OCI-LY3 (cell line): Measurements from ENCODE around the gene CELF2.

Source experiments
- H2AFZ ChIP-seq: fragments of 200-600, 300-600 bp; shearing (Covaris generic); 2 replicates; pipeline ENCODE4 v1.6.0; 2014; ENCODE audit warnings: antibody characterized with exemption, low read depth, low read length
- H3K27ac ChIP-seq: fragments of 200-600, 300-600 bp; sonication (generic); 2 replicates; pipeline ENCODE4 v1.5.1; 2014; ENCODE audit warnings: mild to moderate bottlenecking, low read length, moderate library complexity, mixed read lengths
- H3K27me3 ChIP-seq: fragments of 200-600, 300-600 bp; sonication (generic); 2 replicates; pipeline ENCODE4 v1.6.1; 2014; ENCODE audit warnings: low read depth, low read length, mixed read lengths
- H3K36me3 ChIP-seq: fragments of 200-600, 300-600 bp; sonication (generic); replicated peaks from 2 replicates; pipeline ENCODE3; 2014; ENCODE audit warnings: low read depth, low read length, mixed read lengths
- H3K4me1 ChIP-seq: fragments of 300-600, 200-600 bp; sonication (generic); 2 replicates; pipeline ENCODE4 v1.6.1; 2014; ENCODE audit warnings: low read length, mixed read lengths
- H3K4me2 ChIP-seq: fragments of 200-600, 300-600 bp; sonication (generic); 2 replicates; pipeline ENCODE4 v1.6.1; 2014; ENCODE audit warnings: low read length, mixed read lengths
- H3K4me3 ChIP-seq: fragments of 300-600, 200-600 bp; sonication (generic); 2 replicates; pipeline ENCODE4 v1.5.1; 2014; ENCODE audit warnings: antibody characterized with exemption, mild to moderate bottlenecking, low read length, moderate library complexity
- H3K79me2 ChIP-seq: fragments of 300-600, 200-600 bp; shearing (Covaris generic); 2 replicates; pipeline ENCODE4 v1.6.1; 2014; ENCODE audit warnings: mild to moderate bottlenecking, low read length, mixed read lengths
- H3K9ac ChIP-seq: fragments of 300-600, 200-600 bp; shearing (Covaris generic); 2 replicates; pipeline ENCODE4 v1.6.0; 2014; ENCODE audit warnings: mild to moderate bottlenecking, low read length, moderate library complexity
- H3K9me3 ChIP-seq: fragments of 200-600, 300-600 bp; shearing (Covaris generic); 2 replicates; pipeline ENCODE4 v1.6.1; 2014; ENCODE audit warnings: low read length, mixed read lengths; ENCODE audit not compliant: insufficient read depth
- H4K20me1 ChIP-seq: fragments of 200-600, 300-600 bp; sonication (generic); 2 replicates; pipeline ENCODE4 v1.6.1; 2016; ENCODE audit warnings: low read length, mixed read lengths; ENCODE audit not compliant: insufficient read depth
- EZH2phosphoT487 ChIP-seq: fragments of 200-600 bp; shearing (Covaris generic); IDR thresholded peaks from 2 replicates; pipeline ENCODE4 v1.6.1; 2018; ENCODE audit warnings: antibody characterized with exemption, mixed run types, low read depth
- TF ChIP-seq, protein P1 (sequence below): fragments of 200-600, 300-600 bp; sonication (generic); IDR thresholded peaks from 2 replicates; pipeline ENCODE4 v1.5.1; 2014; ENCODE audit warnings: antibody characterized with exemption, low read length, low read depth

Gene CELF2

DNA sequence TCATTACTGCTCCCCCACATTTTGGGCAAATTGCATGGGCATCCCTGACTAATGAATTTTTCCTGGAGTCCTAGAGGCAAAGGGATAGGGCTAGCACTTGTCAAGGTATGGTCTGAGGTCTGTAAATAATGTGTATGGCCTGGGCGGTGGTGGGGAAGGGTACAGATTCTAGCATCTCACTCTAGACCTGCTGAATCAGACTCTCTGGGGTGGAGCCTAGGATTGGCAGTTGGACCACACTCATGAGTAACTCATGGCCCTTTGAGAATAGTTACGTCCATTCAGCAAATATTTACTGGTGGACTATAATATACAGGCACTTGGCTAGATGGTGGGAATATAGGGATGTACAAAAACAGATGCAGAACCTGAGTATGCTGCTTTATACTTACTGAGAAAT is 118.0 kb downstream of the CELF2 start:
- Histone ChIP-seq H3K4me2 (no peak overlapping the region), H3K4me1 (no peaks in the 10 kb centered on the region), H3K9me3 (no peaks in the 10 kb centered on the region), H3K9ac (no peak overlapping the region), H3K36me3 (no peaks in the 10 kb centered on the region), H4K20me1 (no peaks in the 10 kb centered on the region), H3K27ac (no peak overlapping the region), H3K79me2 (no peaks in the 10 kb centered on the region), H3K27me3 (0 out of 2 replicates have a peak, but pooled peaks cover 10% of the 10 kb centered on the region), H3K4me3 (no peak overlapping the region), H2AFZ (no peak overlapping the region)
- TF ChIP-seq, protein P1, sequence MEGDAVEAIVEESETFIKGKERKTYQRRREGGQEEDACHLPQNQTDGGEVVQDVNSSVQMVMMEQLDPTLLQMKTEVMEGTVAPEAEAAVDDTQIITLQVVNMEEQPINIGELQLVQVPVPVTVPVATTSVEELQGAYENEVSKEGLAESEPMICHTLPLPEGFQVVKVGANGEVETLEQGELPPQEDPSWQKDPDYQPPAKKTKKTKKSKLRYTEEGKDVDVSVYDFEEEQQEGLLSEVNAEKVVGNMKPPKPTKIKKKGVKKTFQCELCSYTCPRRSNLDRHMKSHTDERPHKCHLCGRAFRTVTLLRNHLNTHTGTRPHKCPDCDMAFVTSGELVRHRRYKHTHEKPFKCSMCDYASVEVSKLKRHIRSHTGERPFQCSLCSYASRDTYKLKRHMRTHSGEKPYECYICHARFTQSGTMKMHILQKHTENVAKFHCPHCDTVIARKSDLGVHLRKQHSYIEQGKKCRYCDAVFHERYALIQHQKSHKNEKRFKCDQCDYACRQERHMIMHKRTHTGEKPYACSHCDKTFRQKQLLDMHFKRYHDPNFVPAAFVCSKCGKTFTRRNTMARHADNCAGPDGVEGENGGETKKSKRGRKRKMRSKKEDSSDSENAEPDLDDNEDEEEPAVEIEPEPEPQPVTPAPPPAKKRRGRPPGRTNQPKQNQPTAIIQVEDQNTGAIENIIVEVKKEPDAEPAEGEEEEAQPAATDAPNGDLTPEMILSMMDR, result no peak
- TF ChIP-seq EZH2phosphoT487, result no peak

DNA sequence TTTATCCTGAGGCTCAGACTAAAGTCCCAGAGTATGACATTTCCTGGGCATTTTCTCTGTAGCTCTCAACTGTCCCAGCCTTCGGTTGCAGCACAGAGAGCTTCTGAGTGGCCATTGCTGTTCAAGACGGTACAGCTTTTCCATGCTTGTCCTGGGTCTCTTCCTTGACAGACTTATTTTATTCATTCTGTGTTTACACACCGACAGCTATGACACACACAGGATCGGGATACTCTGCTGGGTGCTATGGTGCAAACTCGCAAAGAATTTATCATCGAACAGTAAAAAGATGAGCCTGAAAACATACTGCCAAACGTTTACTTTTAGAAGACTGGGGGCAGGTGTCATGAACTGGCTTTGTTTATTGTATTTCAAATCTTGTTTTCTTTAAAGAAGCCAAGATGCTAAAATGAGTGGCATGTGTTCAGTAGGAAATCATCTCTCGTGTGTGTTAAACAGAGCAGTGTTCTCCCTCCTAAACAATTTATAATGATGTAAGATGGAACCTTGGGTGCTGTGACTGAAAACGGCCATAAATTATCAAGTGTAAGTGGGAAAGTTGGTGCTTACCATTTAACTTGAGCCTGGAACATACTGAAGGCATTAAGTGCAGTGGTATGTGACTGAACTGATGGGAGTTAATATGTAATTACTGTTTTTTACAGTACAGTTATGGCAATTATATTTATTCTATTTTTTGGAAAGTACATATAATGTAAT is 120.8 kb downstream of the CELF2 start:
- H3K79me2 ChIP-seq, result no peaks in the 10 kb centered on the region
- H3K9me3 ChIP-seq, result no peaks in the 10 kb centered on the region
- H3K36me3 ChIP-seq, result no peaks in the 10 kb centered on the region
- H4K20me1 ChIP-seq, result no peaks in the 10 kb centered on the region
- TF ChIP-seq EZH2phosphoT487, result no peak
- TF ChIP-seq, protein P1, result no peak
- H3K4me2 ChIP-seq, result no peak overlapping the region
- peaks cover 10% of the 10 kb centered on the region; the same call in 1 of the 2 replicates for H3K27me3 ChIP-seq
- H3K4me1 ChIP-seq, result peaks cover 10% of the 10 kb centered on the region; the same call in 1 of the 2 replicates
- H3K9ac ChIP-seq, result no peak overlapping the region
- no peak overlapping the region for H3K27ac ChIP-seq
- no peak overlapping the region for H2AFZ ChIP-seq
- H3K4me3 ChIP-seq, result no peak overlapping the region

DNA sequence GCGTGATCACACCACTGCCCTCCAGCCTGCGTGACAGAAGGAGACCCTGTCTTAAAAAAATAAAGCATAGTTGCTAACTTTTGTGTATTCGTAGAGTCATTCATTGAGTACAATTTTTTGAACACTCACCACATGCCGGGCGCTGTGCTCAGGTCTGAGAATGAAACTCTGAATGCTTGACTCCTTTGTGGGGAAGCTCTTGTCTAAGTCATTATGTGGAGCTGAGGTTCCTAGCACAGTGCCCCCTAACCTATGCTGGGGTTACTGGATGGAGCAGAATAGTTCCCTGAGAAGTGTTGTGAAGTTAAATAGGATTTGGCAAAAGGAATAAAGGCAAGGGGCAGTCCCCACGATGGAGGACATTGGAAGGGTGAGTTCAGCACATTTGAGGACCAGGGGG is 123.3 kb downstream of the CELF2 start:
- Histone ChIP-seq H4K20me1 (no peaks in the 10 kb centered on the region), H3K79me2 (no peaks in the 10 kb centered on the region), H3K9ac (no peak overlapping the region), H3K27ac (no peak overlapping the region), H3K9me3 (no peaks in the 10 kb centered on the region), H3K36me3 (no peaks in the 10 kb centered on the region), H3K27me3 (peaks cover 10% of the 10 kb centered on the region; the same call in 1 of the 2 replicates), H2AFZ (no peak overlapping the region), H3K4me2 (no peak overlapping the region), H3K4me1 (peaks cover 22% of the 10 kb centered on the region), H3K4me3 (no peak overlapping the region)
- TF ChIP-seq, protein P1, result no peak
- no peak for TF ChIP-seq EZH2phosphoT487

DNA sequence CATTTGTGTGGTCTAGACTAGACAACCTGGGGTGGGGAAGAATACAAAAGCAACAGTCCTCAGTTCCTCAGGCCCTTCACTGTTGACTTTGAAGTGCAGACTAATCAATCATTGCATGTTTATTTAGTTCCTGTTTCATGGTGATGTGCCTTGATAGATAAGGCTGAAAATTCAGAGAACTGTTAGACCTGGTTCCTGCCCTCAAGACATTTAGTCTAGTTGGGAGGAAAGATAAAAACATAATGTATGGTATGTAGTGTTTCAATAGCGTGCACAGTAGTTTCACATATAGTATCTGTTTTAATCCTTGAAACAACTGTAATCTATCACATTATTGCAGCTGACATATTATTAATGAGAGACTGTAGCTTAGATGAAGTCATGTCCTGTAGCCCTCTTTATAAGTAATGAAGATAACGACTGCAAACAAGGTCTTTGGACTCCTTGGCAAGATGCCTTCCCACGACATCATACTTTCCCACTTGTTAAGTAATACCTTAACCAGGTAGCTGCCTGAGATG is 124.0 kb downstream of the CELF2 start:
- Histone ChIP-seq H3K4me1 (peaks cover 22% of the 10 kb centered on the region), H2AFZ (no peak overlapping the region), H3K79me2 (no peaks in the 10 kb centered on the region), H3K27ac (no peak overlapping the region), H3K4me2 (no peak overlapping the region), H3K36me3 (no peaks in the 10 kb centered on the region), H3K27me3 (peaks cover 10% of the 10 kb centered on the region; the same call in 1 of the 2 replicates), H3K9me3 (no peaks in the 10 kb centered on the region), H3K9ac (no peak overlapping the region), H3K4me3 (no peak overlapping the region), H4K20me1 (no peaks in the 10 kb centered on the region)
- no peak for TF ChIP-seq EZH2phosphoT487
- TF ChIP-seq, protein P1, result no peak
